HEK293T (cell line): ENCODE results near the gene SCAF4.

ENCODE experiments used
- CTCF ChIA-PET: fragments of 350-600 bp; formaldehyde crosslinking; extraction: SDS; loops from one replicate; lab custom pipeline; 2021; ENCODE audit warnings: antibody characterized with exemption, inconsistent platforms; lab: Yijun Ruan, JAX
- POLR2A ChIA-PET: fragments of 350-600 bp; formaldehyde crosslinking; extraction: SDS; loops from one replicate; lab custom pipeline; 2020; ENCODE audit warnings: antibody characterized with exemption, inconsistent platforms; lab: Yijun Ruan, JAX
- DNase-seq: peaks from one replicate; pipeline ENCODE4 v3.0.0; 2012; ENCODE audit warnings: mixed read lengths; ENCODE audit errors: extremely low spot score
- ARNT ChIP-seq: fragments of 450-650 bp; IDR thresholded peaks from 2 replicates; pipeline ENCODE4 v1.6.1; 2017; ENCODE audit warnings: mild to moderate bottlenecking
- BHLHE40 ChIP-seq: fragments of 450-650 bp; IDR thresholded peaks from 2 replicates; pipeline ENCODE4 v1.6.1; 2016; ENCODE audit warnings: mild to moderate bottlenecking, moderate library complexity, borderline replicate concordance
- CTBP1 ChIP-seq: fragments of 450-650 bp; IDR thresholded peaks from 2 replicates; pipeline ENCODE4 v1.6.1; 2016; ENCODE audit warnings: borderline replicate concordance
- ELF4 ChIP-seq: fragments of 450-650 bp; IDR thresholded peaks from 2 replicates; pipeline ENCODE4 v1.6.1; 2017; ENCODE audit warnings: antibody characterized with exemption
- FOXA1 ChIP-seq: fragments of 450-650 bp; IDR thresholded peaks from 2 replicates; pipeline ENCODE4 v1.6.1; 2016; ENCODE audit warnings: mild to moderate bottlenecking
- FOXK2 ChIP-seq: fragments of 450-650 bp; IDR thresholded peaks from 2 replicates; pipeline ENCODE4 v1.6.1; 2016; ENCODE audit warnings: mild to moderate bottlenecking
- FOXM1 ChIP-seq: fragments of 450-650 bp; IDR thresholded peaks from 2 replicates; pipeline ENCODE4 v1.6.1; 2017; ENCODE audit warnings: mild to moderate bottlenecking, borderline replicate concordance
- HDGF ChIP-seq: fragments of 450-650 bp; IDR thresholded peaks from 2 replicates; pipeline ENCODE4 v1.6.1; 2017; ENCODE audit warnings: antibody characterized with exemption, borderline replicate concordance
- L3MBTL2 ChIP-seq: fragments of 450-650 bp; conservative IDR thresholded peaks from 2 replicates; pipeline ENCODE4 v1.6.1; 2016; ENCODE audit warnings: mild to moderate bottlenecking
- LEF1 ChIP-seq: fragments of 450-650 bp; IDR thresholded peaks from 2 replicates; pipeline ENCODE4 v1.6.1; 2017; ENCODE audit warnings: mild to moderate bottlenecking, borderline replicate concordance
- NFRKB ChIP-seq: fragments of 450-650 bp; IDR thresholded peaks from 2 replicates; pipeline ENCODE4 v1.6.1; 2016; ENCODE audit warnings: mild to moderate bottlenecking, moderate library complexity
- SP1 ChIP-seq: fragments of 450-650 bp; IDR thresholded peaks from 2 replicates; pipeline ENCODE4 v1.6.1; 2017
- SUZ12 ChIP-seq: fragments of 450-650 bp; IDR thresholded peaks from 2 replicates; pipeline ENCODE4 v1.6.1; 2016; ENCODE audit warnings: mild to moderate bottlenecking
- TARDBP ChIP-seq: fragments of 450-650 bp; IDR thresholded peaks from 2 replicates; pipeline ENCODE4 v1.6.1; 2016
- ZNF384 ChIP-seq: fragments of 450-650 bp; IDR thresholded peaks from 2 replicates; pipeline ENCODE4 v1.6.1; 2016
- TF ChIP-seq, protein P1 (sequence below): fragments of 450-650 bp; IDR thresholded peaks from 2 replicates; pipeline ENCODE4 v1.6.1; 2016

Gene SCAF4

DNA sequence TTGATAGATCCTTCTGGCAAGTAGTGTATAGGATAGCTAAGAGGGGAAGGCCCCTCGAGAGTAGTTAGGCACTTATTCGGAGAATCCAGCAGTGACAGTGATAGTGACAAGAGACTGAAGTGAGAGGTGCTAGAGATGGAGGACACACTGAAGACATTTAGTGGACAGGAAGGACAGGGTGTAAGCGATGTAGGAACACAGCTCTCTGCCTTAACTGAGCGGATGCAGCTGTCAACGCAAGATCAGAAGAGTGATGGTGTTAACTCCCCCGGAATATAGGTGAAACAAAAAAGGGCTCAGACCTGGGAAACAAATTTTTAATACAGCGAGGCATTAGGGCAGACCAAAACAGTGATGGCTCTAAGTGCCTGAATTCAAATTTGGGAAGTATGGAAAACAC lies 56.6 kb downstream of the SCAF4 start:
- CTCF ChIA-PET: no interaction called here
- POLR2A ChIA-PET: no interaction called here
- no peak for TF ChIP-seq ARNT
- no peak for TF ChIP-seq FOXK2
- TF ChIP-seq BHLHE40: no peak
- TF ChIP-seq, protein P1, sequence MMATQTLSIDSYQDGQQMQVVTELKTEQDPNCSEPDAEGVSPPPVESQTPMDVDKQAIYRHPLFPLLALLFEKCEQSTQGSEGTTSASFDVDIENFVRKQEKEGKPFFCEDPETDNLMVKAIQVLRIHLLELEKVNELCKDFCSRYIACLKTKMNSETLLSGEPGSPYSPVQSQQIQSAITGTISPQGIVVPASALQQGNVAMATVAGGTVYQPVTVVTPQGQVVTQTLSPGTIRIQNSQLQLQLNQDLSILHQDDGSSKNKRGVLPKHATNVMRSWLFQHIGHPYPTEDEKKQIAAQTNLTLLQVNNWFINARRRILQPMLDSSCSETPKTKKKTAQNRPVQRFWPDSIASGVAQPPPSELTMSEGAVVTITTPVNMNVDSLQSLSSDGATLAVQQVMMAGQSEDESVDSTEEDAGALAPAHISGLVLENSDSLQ: no peak
- no peak for TF ChIP-seq FOXA1
- no peak for TF ChIP-seq HDGF
- TF ChIP-seq TARDBP: no peak
- TF ChIP-seq CTBP1: no peak
- TF ChIP-seq LEF1: no peak
- TF ChIP-seq NFRKB: no peak
- no peak for TF ChIP-seq L3MBTL2
- no peak for TF ChIP-seq SP1
- TF ChIP-seq ELF4: no peak
- no peak for DNase-seq

DNA sequence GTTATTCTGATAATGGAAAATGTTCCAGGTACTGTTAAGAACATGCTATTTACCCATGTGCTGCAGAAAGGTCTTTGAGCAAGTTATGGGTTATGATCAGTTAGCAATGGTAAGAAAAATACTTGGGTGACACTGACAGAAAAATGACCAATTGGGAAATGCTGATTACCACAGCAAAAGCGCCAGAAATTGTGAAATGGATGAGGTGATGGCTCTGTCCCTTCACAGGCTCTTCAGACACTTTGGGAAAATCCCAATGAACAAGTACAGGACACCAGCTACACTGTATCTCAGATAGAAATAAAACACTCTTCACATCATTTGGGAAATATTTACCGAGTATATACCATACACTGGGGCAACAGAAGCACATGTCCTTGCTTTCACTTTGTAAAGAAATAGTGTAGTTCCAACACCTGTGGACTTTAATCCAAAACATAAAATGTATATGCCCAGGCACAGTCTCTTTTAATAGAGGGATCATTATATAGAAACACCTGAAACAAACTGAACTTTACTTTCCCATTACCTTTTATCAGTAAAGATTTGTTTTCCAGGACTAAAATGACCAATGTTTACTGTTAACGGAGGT lies 58.5 kb downstream of the SCAF4 start:
- CTCF ChIA-PET: no interaction called here
- POLR2A ChIA-PET: no interaction called here

DNA sequence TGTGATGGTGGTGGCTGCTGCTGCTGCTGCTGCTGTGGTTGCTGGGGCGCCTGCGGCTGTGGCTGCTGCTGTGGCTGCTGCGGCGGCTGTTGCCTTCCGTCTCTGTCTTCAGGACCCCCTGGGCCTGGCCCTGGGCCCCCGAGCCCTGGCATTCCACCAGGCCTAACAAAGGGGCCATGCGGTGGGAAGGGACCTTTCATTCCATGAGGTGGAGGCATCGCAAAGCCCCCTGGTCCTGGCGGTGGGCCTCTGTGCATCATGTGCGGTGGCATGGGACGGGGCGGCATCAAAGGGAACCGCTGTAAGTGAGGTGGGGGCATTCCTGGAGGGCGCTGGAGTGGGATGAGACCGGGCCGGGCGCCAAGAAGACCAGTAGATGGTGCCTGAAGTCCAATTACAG lies 60.0 kb downstream of the SCAF4 start:
- CTCF ChIA-PET: no interaction called here
- DNase-seq: no peak
- TF ChIP-seq BHLHE40: no peak
- TF ChIP-seq FOXA1: no peak
- TF ChIP-seq ZNF384: no peak
- no peak for TF ChIP-seq FOXK2
- POLR2A ChIA-PET: no interaction called here

More for the DNA sequence above, 58.5 kb downstream of the SCAF4 start:
- TF ChIP-seq SP1: no peak
- TF ChIP-seq FOXM1: no peak
- no peak for TF ChIP-seq TARDBP
- TF ChIP-seq HDGF: no peak
- no peak for TF ChIP-seq LEF1
- TF ChIP-seq FOXA1: no peak
- TF ChIP-seq, protein P1: no peak
- TF ChIP-seq SUZ12: no peak
- TF ChIP-seq L3MBTL2: no peak
- TF ChIP-seq ELF4: no peak
- TF ChIP-seq ARNT: no peak
- no peak for TF ChIP-seq ZNF384
- no peak for TF ChIP-seq NFRKB
- no peak for TF ChIP-seq CTBP1
- DNase-seq: no peak

DNA sequence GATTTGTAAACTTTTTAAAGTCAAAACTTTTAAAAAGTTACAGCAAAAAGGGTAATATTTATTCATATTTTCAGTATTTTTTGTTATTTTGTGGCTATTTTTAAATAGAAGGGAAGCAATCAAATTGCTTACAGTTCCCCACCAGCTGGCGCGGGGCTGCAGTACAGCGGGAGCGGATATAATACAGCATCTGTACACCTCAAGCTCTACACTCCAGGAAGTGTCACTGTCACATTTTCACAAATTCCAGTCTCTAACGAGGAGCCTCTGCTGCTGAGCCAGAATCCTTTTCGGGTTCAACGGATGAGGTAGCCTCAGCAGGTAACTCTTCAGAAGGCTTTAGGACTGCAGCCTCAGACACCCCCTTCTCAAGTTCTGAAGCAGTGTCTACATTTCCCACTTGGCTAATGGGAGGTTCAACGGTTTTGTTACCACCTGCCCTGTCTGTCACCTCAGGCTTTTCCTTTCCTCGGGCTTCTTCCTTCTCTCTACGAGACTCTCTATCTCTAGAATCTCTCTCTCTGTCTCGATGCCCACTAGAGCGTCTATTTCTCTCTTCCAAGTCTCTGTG lies 60.7 kb downstream of the SCAF4 start:
- no peak for TF ChIP-seq FOXA1
- TF ChIP-seq FOXM1: no peak
- TF ChIP-seq, protein P1: no peak
- TF ChIP-seq SUZ12: no peak
- no peak for TF ChIP-seq SP1
- TF ChIP-seq CTBP1: no peak
- TF ChIP-seq ARNT: no peak
- no peak for TF ChIP-seq HDGF
- TF ChIP-seq ELF4: no peak
- TF ChIP-seq TARDBP: no peak
- no peak for TF ChIP-seq L3MBTL2
- TF ChIP-seq FOXK2: no peak
- no peak for TF ChIP-seq NFRKB
- TF ChIP-seq ZNF384: no peak
- no peak for TF ChIP-seq LEF1
- TF ChIP-seq BHLHE40: no peak
- ChIA-PET CTCF (no interaction called here), POLR2A (no interaction called here)
- DNase-seq: no peak

DNA sequence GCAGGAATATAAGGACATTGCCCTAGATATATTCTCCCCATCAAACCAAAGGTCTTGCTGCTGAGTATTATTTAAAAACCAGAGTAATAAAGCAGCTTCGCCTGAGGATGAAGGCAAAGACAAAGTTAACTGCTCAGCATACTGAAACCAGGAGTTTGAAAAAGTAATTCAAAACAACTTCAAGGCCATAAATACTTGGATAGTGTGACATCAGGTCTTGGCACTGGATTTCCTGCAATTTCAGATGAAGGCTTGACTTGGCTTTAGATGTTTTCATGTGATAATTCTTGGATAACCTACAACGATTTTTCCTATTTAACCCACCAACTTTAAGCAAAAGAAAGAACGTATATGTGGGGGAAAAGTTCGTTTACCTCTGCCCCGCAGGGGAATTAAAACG lies 61.8 kb downstream of the SCAF4 start:
- POLR2A ChIA-PET: no interaction called here
- TF ChIP-seq L3MBTL2 (no peak), SP1 (no peak), NFRKB (no peak), SUZ12 (no peak), ZNF384 (no peak), LEF1 (no peak), HDGF (no peak), FOXA1 (no peak), ELF4 (no peak), TARDBP (no peak), BHLHE40 (no peak), FOXK2 (no peak)
- TF ChIP-seq, protein P1: no peak
- DNase-seq: no peak
- CTCF ChIA-PET: no interaction called here
